Cortex of kidney (tissue), 1 donor: ENCODE measurements around the gene USP5.
A peak's percentile ranks its signal among the peaks of the same experiment; 100 is the strongest.
"Not testable (repeated sequence)": the region's sequence is repeated elsewhere in the genome, so short reads cannot be mapped to it uniquely, and the experiment has no call there.

Source experiments
- DNase-seq: peaks from one replicate; lab custom pipeline; 2025; lab: John Stamatoyannopoulos, UW

The USP5 gene

GRCh38 chr12:6888360-6888759, 36.4 kb downstream of the USP5 start:
- DNase-seq: no peak

DNA sequence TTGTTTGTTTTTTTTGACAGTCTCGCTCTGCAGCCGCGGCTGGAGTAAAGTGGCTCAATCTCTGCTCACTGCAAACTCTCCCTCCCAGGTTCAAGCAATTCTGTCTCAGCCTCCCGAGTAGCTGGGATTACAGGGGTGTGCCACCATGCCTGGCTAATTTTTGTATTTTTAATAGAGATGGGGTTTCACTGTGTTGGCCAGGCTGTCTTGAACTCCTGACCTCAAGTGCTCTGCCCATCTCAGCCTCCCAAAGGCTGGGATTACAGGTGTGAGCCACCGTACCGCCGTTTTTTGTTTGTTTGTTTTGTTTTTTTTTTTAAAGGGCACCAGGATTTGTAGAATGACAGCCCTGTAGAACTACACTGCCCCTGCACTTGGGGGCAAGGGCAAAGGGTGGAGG, 36.8 kb downstream of the USP5 start:
- not testable (repeated sequence) for DNase-seq

- not testable (repeated sequence) for DNase-seq
Observed at GRCh38 chr12:6889775-6890573, 38.0 kb downstream of the USP5 start.

DNA sequence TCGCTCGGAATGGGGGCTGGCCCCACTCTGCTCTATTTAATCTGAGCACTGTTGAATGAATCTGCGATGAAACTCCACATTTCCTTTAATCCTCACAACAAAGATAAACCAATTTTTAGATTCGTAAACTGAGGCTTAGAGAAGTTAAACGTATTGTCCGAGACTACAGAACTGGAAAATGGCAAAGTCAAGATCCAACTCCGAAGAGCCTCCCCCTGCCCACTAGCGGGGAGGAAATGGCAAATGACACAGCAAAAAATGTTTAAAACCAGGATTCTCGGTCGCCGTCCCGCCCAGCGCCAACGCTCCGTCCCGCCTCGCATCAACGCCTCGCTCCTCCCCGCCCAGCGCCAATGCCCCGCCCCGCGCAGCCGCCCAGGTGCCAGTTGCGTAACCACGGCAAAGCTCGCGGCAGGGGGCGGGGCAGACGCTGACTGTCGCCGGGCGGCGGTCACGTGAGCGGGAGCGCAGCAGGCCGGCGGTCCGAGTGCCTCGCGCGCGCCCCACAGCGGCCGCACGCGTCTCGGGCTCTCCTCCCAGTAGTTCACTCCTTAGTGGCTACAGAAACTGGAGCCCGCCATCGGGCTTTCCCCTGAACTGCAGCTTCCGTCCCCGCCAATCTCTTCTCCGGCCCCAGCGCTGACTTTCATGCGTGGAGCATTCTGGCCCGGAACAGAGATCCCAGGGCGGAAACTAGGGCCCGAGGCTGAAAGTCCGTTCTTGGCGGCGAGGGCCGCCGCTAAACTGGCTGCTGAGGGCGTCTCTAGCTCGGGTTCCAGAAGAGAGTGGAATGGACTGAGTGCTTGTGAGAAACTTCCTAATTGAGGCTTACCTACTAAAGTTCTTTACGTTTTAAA, 39.1 kb downstream of the USP5 start:
- DNase-seq: peak; percentile 81

DNA sequence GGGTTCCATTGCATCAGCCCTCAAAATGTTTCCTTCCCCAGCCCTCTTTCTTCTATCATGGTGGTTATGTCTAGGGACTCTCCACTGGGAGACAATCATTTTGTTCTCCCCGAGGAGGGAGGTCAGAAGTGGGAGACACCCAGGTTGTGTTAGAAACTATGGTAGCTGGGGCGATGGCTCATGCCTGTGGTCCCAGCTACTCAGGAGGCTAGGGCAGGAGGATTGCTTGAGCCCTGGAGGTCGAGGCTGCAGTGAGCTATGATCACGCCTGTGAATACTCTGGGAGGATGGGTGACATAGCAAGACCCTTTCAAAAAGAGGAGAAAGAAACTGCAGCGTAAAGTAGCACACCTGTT, 39.7 kb downstream of the USP5 start:
- no peak for DNase-seq

DNA sequence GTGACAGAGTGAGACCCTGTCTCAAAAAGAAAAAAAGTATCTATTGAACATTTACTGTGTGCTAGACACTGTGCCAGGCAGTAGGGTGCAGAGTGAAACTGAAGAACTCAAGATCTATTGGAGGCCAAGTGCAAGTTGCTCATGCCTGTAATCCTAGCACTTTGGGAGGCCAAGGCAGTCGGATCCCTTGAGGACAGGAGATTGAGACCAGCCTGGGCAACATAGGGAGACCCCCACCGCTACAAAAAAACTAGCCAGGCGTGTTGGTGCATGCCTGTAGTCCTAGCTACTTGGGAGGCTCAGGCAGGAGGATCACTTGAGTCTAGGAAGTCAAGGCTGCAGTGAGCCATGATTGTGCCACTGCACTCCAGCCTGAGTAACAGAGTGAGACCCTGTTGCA, 40.7 kb downstream of the USP5 start:
- DNase-seq: not testable (repeated sequence)

DNA sequence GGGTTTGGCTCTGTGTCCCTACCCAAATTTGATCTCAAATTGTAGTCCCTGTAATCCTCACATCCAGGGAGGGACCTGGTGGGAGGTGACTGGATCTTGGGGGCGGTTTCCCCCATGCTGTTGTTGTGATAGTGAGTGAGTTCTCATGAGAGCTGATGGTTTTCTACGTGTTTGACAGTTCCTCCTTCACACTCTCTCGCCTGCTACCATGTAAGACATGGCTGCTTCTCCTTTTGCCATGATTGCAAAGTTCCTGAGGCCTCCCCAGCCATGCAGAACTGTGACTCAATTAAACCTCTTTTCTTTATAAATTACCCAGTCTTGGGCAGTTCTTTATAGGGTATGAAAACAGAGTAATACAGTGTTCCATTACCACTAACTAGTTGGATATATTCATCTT, 42.4 kb downstream of the USP5 start:
- no peak for DNase-seq

GRCh38 chr12:6896846-6897435, 45.0 kb downstream of the USP5 start:
- no peak for DNase-seq

GRCh38 chr12:6899427-6899826, 47.5 kb downstream of the USP5 start:
- DNase-seq: no peak

GRCh38 chr12:6899837-6900519, 48.0 kb downstream of the USP5 start:
- no peak for DNase-seq

DNA sequence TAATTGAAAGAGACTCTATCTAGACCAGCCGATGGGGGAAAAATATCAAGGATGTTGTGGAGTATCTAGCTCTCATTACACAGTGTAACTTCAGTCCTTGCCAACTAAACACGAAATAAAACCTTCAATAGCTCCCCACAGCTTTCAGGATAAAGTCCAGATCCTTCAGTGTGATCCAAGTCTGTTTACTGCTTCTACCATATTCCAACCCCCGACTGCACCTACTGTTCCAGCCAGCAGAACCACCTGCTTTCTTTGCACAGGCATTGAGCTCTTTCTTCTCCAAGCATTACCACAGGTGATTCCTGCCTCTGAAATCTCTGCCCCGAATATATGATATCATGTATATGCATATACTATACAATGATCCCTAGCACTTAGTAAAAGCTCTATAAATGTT, 50.5 kb downstream of the USP5 start:
- no peak for DNase-seq

- DNase-seq: no peak
Observed at GRCh38 chr12:6903722-6904121, 51.8 kb downstream of the USP5 start.

- DNase-seq: no peak
Observed at GRCh38 chr12:6904280-6905276, 52.6 kb downstream of the USP5 start, which contains the start of gene LRRC23. LRRC23 (plus strand) TSS chr12:6904822; CDS start chr12:6905634, 812 bp downstream.

GRCh38 chr12:6905414-6906040, 53.6 kb downstream of the USP5 start:
- DNase-seq: no peak

GRCh38 chr12:6908141-6908540, 56.2 kb downstream of the USP5 start:
- not testable (repeated sequence) for DNase-seq

GRCh38 chr12:6909421-6910145, 57.6 kb downstream of the USP5 start:
- DNase-seq: no peak

DNA sequence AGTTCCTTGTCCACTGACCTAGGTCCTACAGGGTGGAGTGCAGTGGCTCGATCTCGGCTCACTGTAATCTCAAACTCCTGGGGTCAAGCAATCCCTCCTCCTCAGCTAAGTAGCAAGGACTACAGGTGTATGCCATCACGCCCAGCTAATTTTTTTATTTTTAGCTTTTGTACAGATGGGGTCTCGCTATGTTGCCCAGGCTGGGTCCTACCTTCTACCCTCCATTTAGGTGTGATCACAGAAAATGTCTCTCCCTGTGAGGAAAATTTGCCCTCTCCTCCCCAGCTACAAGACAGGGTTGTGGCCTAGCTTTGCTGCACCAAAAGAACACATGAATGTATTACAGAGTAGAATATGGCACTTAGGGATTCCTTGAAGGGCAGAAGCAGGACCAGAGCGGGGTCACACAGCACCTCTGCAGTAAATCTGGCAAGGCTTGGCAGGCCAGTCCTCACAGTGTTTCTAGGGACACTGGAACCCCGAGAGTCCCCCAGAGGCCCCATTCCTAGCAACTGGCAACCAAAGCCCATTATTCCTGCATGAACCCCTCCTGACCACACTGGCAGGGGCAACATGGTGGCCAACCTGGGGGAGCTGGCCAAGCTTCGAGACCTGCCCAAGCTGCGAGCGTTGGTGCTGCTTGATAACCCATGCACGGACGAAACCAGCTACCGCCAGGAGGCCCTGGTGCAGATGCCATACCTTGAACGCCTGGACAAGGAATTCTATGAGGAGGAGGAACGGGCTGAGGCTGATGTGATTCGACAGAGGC, 60.4 kb downstream of the USP5 start:
- DNase-seq: no peak

DNA sequence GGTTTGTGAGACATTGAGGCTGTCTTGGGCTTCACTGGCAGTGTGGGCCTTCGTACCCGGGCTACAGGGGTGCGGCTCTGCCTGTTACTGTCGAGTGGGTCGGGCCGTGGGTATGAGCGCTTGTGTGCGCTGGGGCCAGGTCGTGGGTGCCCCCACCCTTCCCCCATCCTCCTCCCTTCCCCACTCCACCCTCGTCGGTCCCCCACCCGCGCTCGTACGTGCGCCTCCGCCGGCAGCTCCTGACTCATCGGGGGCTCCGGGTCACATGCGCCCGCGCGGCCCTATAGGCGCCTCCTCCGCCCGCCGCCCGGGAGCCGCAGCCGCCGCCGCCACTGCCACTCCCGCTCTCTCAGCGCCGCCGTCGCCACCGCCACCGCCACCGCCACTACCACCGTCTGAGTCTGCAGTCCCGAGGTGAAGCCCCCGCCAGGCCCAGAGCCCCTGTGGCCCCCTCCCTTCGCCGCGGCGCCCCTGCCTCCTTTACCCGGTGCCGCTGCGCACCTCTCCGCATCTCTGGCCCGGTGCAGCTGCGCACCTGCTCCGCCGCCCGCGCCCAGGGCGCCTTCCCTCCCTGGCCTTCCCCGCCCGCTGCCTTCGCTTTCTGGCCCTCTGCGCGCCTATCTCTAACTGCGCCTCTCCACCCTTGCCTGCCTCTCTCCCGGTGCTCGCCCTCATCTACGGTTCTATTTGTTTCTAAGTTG, 62.4 kb downstream of the USP5 start, which contains the start of gene ENO2:
Gene ENO2 (plus strand): TSS at position 335 of the 701 bp plus-strand sequence. CDS start 1,253 bp downstream, outside the sequence.
- no peak for DNase-seq
